Subcutaneous preadipocyte (primary cell): ENCODE results near the gene THYN1. TPM values are rescaled to one million over a fixed set of nuclear protein-coding genes. Genes with fewer than 3 reads are reported as not detected.

Source experiments
- total RNA-seq: library from RNA; depleted of rRNA; stranded (reverse); fragments of >200 nt; gene quantifications from 2 replicates; pipeline ENCODE4 v1.2.3, GENCODE V29; 2012

THYN1 gene
- total RNA-seq: 47.8 and 48.7 TPM in 2 replicates

GRCh38 chr11:134253188-134253993 is at the start of gene THYN1, which contains the start of gene ACAD8:
THYN1 (minus strand) TSS chr11:134253352; CDS start chr11:134252882, 470 bp downstream.
ACAD8 (plus strand) TSS chr11:134253568; CDS start chr11:134253601, 33 bp downstream.

GRCh38 chr11:134275534-134276395 is 22.6 kb upstream of the THYN1 start, which contains the start of gene GLB1L3:
GLB1L3 (plus strand) TSS chr11:134276379; CDS start chr11:134276741, 362 bp downstream.

DNA sequence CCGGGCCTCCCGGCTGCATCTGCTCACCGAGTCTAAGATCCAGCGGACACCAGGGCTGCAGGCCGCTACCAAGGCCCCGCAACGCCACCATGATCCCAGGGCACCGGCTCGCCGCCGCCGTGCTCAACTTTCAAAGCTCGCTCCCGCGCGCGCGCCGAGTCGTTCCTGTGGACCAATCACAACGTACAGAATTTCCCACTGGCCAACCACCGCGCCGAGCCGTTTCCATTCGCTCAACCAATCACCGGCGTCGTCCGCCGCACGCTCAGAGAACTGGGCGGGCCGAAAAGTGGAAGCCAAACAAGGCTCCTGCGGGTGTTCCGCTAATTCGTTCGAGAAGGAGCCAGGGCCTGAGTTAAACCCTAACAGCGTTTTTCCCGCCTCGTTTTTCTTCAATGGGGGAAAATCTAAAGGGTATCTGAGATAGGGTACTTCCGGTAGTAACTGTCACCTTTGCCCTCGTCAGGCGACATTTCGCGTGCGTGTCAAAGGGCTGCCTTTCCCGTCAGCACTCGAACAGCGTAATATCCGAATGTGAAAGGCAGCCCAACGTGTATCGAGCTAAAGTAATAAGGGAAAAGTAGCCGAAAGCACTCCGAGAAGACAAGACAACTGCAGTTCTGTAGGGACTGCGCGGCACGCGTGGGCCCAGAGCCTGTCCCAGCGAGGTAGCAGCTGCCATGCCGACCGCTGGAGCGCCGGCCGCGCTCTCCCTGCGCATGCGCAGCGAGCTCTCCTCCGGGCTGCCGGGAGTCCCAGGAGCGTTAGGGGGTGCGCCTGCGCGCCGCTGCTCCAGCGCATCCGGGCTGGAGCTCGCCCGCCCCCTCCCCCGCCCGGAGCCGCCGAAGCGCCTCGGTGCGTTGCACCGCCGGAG is 29.1 kb downstream of the THYN1 start, which contains the start of the genes NCAPD3 and VPS26B:
TSS of gene NCAPD3 (minus strand) at position 132 of the 874 bp plus-strand sequence. CDS start at position 91, 41 bp downstream.
TSS of gene VPS26B (plus strand) at position 836 of the 874 bp plus-strand sequence. CDS start 452 bp downstream, outside the sequence.

Other genes starting within 250 kb of the THYN1 start
- 61.7 and 68.6 TPM in 2 replicates for gene JAM3, start 184.3 kb downstream of the THYN1 start, total RNA-seq
- 18.0 and 33.4 TPM in 2 replicates for gene NCAPD3, start 29.4 kb downstream of the THYN1 start, total RNA-seq
- 37.1 and 37.5 TPM in 2 replicates for gene VPS26B, start 28.7 kb downstream of the THYN1 start, total RNA-seq
- gene ACAD8, start 216 bp upstream of the THYN1 start, total RNA-seq: 15.8 and 18.8 TPM in 2 replicates
- gene GLB1L3, start 23.0 kb upstream of the THYN1 start, total RNA-seq: not detected in 2 replicates
- gene GLB1L2, start 78.6 kb upstream of the THYN1 start, total RNA-seq: 1.1 and 3.5 TPM in 2 replicates
- gene B3GAT1, start 158.9 kb upstream of the THYN1 start, total RNA-seq: not detected in 2 replicates